ENCODE data around the gene SLC25A17.

DNA sequence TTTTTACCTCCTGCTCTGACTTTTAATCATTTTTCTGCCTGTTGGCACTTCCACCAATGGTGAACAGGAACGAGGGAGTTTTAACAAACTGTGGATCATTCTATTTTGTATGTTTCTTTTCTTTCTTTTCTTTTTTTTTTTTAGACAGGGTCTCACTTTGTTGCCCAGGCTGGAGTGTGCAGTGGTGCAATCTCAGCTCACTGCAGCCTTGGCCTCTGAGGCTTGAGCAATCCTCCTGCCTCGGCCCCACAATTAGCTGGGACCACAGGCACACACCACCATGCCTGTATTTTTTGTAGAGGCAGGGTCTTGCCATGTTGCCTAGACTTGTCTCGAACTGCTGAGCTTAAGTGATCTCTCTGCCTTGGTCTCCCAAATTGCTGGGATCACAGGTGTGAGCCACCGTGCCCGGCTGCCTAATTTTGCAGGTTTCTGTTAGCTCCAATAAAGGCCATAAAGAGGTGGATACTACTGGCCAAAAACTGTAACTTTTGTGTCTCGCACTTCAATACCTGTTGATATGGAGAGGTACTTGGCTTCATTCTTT, 59.8 kb downstream of the SLC25A17 start:
- TF ChIP-seq, protein P1, sequence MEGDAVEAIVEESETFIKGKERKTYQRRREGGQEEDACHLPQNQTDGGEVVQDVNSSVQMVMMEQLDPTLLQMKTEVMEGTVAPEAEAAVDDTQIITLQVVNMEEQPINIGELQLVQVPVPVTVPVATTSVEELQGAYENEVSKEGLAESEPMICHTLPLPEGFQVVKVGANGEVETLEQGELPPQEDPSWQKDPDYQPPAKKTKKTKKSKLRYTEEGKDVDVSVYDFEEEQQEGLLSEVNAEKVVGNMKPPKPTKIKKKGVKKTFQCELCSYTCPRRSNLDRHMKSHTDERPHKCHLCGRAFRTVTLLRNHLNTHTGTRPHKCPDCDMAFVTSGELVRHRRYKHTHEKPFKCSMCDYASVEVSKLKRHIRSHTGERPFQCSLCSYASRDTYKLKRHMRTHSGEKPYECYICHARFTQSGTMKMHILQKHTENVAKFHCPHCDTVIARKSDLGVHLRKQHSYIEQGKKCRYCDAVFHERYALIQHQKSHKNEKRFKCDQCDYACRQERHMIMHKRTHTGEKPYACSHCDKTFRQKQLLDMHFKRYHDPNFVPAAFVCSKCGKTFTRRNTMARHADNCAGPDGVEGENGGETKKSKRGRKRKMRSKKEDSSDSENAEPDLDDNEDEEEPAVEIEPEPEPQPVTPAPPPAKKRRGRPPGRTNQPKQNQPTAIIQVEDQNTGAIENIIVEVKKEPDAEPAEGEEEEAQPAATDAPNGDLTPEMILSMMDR (IDR thresholded peaks at IDR 0.05): no peak
- no peak for TF ChIP-seq POLR2A (IDR thresholded peaks at IDR 0.05)
